Activated CD8-positive, alpha-beta memory T cell treated with anti-CD3 and anti-CD28 coated beads, Interleukin-2, amount 50 U/mL, for 1 hour (primary cell): ENCODE measurements around the gene TTN.

ENCODE experiments used
- DNase-seq: peaks from one replicate; pipeline ENCODE4 v3.0.0-alpha.2; 2020; ENCODE audit errors: extremely low read depth

The TTN gene

GRCh38 chr2:178491612-178492011, 315.6 kb downstream of the TTN start:
- DNase-seq, result no peak

- DNase-seq, result no peak
These were observed 321.9 kb downstream of the TTN start for GRCh38 chr2:178485356-178485755.

GRCh38 chr2:178484245-178485041, 322.8 kb downstream of the TTN start:
- DNase-seq, result no peak

- no peak for DNase-seq
These were observed 324.8 kb downstream of the TTN start for GRCh38 chr2:178482437-178482836.

GRCh38 chr2:178480227-178481181, 326.7 kb downstream of the TTN start, which contains the start of gene PLEKHA3:
TSS of gene PLEKHA3 (plus strand) at chr2:178480457. CDS start at chr2:178480870, 413 bp downstream.
- DNase-seq, result peak; percentile 33

- DNase-seq, result no peak
These were observed 327.4 kb downstream of the TTN start for GRCh38 chr2:178479758-178480226.

- DNase-seq, result no peak
These were observed 328.0 kb downstream of the TTN start for GRCh38 chr2:178479275-178479616.

GRCh38 chr2:178478439-178479274, 328.6 kb downstream of the TTN start, which contains the start of gene FKBP7:
TSS of gene FKBP7 (minus strand) at chr2:178478600. CDS start at chr2:178478499, 101 bp downstream.
- DNase-seq, result peak; percentile 43

GRCh38 chr2:178478130-178478438, 329.1 kb downstream of the TTN start:
- DNase-seq, result no peak

GRCh38 chr2:178477443-178478129, 329.6 kb downstream of the TTN start:
- no peak for DNase-seq

- DNase-seq, result no peak
These were observed 330.7 kb downstream of the TTN start for GRCh38 chr2:178476477-178476876.
